Measurements from ENCODE around the gene COL5A2.

Gene COL5A2

GRCh38 chr2:189097934-189098333 lies 81.6 kb downstream of the COL5A2 start:
- no peak for DNase-seq (ENCODE audit: low spot score)

DNA sequence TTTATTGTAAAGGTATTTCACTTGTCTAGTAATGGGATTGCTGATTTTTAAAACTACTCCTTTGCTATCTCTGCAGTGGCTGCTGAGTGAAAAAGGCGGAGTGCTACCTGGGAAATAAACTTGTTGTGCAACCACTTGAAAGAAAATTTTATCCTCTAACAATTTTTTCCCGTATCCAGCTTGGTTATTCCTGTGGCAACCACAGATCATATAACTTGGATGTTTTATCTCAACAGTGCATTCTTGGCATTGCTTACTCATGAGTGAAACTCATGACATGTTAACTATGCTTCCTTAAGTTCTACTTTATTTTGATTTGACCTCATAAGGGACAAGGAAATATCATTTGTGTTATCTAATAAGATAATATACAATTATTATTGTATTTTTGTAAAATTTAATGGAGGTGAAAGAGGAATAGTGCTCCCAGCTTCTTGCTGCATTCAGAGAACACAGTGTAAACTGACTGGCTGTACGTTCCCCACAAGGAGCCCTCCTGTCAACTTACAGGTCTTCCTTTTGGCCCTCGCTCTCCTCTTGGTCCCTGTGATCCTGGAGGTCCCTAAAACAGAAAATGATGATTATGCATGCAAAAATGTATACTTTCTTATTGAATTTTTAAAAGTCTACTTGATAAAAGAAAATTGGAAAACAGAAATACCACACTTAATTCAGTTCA lies 82.7 kb downstream of the COL5A2 start:
- DNase-seq (ENCODE audit: low spot score), result peak; percentile 55

DNA sequence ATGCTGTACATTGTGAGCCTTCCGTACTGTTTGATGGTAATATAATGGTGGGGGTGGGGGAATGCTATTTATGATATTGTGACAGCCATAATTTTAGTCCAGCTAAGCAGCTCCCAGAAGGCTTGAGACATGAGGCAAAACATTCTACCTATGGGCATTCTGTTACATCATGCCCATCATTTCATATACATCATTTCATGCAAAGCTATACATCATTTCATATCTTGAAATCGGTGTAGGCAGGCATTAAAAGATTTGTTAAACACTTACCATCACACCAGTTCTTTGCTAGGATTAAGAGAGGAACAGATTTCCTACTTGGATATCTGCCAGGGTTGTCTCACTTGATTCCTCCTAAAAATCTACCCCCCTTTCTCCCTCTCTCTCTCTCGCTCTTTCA lies 84.5 kb downstream of the COL5A2 start:
- DNase-seq (ENCODE audit: low spot score), result no peak

GRCh38 chr2:189092936-189093335 lies 86.6 kb downstream of the COL5A2 start:
- DNase-seq (ENCODE audit: low spot score), result peak; percentile 73

- DNase-seq (ENCODE audit: low spot score), result no peak
Observed at GRCh38 chr2:189091253-189091652, 88.3 kb downstream of the COL5A2 start.

DNA sequence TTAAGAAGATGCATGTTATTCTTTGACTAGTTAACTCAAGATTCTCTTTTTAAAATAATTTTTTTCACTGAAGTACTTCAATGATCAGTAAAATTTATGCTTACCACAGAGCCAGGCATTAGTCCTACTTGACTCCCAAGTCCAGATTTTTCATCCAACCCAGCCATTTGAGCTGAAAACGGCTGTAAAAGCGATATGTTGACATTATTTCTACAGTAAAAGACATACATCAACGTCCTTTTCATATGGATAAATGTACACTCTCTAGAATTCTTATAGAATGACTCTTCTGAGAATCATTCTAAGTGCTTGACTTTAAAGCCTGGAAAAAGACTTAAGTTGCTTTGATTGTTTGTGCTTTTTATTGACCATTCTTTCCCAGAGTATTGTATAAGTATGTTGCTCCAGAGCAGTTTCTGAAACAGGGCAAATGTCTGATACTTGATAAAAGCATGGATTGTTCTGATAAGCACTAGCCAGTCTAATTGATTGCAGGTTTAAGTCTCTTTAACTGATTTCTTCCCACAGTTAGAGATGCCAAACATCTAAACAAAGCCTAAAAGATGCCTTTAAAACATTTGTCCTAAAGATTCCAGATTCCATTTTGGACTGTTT lies 90.9 kb downstream of the COL5A2 start:
- DNase-seq (ENCODE audit: low spot score), result no peak

- peak; percentile 60 for DNase-seq (ENCODE audit: low spot score)
Observed at GRCh38 chr2:189086710-189087109, 92.9 kb downstream of the COL5A2 start.

- no peak for DNase-seq (ENCODE audit: low spot score)
Observed at GRCh38 chr2:189086250-189086649, 93.3 kb downstream of the COL5A2 start.

DNA sequence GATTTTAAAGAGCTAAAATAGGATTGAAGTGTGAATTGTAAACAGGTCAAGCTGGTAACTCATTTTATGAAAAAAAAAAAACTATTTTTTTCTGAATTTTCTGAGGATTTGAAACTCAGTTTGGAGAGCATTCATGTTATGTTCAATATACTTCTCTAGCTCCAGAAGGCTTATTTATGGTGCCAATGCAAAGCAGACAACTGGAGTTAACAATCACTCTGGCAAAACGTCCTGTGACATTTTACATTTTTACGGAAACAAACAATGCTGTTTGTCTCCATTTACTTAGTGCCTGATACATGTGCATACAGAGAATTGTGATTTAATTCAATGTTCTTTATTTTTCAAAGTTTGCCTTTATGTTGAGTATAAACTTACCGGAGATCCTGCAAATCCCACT lies 96.0 kb downstream of the COL5A2 start:
- no peak for DNase-seq (ENCODE audit: low spot score)

- DNase-seq (ENCODE audit: low spot score), result no peak
Observed at GRCh38 chr2:189083106-189083505, 96.5 kb downstream of the COL5A2 start.

DNA sequence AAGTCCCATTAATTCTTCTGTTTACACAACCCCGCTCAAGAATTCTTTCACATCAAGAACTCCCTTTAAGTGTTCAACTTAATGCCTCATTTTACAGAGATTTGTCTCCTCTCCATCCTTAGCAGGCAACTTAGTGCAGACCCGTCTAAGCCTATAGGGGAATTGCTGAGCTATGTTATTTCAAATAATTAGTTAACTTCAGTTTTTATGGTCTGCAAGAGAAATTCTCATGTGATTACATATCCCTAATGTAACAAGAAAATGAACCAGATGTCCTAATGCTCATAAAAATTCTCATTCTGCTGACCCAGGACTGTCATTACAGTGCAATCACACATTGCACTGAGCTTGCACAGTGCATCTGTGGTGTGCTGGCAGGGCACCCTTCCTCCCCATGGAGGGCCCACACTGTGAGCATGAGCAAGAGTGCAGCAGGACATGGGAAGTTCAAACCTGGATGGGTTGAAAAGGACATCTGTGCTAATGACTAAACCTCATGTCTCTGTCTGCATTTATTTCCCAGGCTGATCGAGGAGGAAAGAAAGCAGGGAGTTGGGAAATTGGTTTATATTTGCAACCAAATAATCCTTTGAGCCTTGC lies 97.1 kb downstream of the COL5A2 start:
- peak; percentile 5 for DNase-seq (ENCODE audit: low spot score)

GRCh38 chr2:189076572-189076971 lies 103.0 kb downstream of the COL5A2 start:
- DNase-seq (ENCODE audit: low spot score), result no peak

DNA sequence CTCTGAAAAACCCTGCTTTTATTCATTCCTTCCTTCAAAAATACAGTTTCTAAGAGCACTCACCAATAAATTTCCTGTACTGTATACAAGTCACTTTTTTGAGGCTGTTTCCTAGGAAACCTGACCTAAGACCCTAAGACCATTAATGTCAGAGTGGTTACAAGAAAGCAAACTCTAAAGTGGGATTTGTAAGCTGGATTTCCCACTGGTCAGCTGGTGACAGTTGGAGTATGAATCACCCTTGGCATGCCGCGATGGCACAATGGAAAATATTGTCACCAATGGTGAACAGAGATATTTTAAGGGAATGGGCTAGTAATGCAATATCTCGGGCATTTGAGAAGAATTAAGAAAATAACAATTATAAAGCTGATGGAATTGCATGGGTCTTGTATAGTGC lies 103.4 kb downstream of the COL5A2 start:
- no peak for DNase-seq (ENCODE audit: low spot score)

DNA sequence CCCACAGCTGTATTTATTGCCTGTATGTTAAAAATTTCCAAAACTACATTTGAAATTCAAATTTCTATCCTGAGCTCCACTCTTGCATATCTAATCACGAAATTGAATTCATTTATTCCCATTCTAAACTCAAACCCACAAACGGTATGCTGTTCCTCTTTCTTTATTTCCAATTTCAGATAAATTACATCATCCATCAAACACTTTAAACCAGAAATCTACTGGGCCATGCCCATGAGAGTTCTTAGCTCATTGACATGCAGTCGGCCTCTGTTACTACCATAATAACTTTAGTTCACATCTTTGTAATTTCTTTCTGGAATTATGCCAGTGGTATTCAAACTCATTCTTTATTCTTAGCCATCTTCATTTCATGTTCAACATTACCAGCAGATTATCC lies 105.1 kb downstream of the COL5A2 start:
- no peak for DNase-seq (ENCODE audit: low spot score)

DNA sequence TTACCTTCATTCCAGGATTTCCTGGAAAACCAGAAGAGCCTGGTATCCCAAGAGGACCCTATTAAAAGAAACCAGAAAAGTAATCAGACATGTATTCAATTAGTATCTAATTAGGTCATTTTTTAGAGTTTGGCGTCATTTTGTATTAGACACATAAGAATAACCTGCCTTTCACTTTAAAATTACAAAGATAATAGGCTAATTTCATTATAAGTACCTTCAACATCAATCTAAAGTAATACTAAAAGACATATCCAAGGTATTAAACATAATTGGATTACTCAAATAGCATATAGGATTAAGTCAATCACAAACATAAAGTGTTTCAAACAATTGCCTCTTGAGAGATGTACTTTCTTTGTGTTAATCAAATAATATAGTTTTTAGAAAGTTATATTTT lies 107.5 kb downstream of the COL5A2 start:
- DNase-seq (ENCODE audit: low spot score), result no peak

DNA sequence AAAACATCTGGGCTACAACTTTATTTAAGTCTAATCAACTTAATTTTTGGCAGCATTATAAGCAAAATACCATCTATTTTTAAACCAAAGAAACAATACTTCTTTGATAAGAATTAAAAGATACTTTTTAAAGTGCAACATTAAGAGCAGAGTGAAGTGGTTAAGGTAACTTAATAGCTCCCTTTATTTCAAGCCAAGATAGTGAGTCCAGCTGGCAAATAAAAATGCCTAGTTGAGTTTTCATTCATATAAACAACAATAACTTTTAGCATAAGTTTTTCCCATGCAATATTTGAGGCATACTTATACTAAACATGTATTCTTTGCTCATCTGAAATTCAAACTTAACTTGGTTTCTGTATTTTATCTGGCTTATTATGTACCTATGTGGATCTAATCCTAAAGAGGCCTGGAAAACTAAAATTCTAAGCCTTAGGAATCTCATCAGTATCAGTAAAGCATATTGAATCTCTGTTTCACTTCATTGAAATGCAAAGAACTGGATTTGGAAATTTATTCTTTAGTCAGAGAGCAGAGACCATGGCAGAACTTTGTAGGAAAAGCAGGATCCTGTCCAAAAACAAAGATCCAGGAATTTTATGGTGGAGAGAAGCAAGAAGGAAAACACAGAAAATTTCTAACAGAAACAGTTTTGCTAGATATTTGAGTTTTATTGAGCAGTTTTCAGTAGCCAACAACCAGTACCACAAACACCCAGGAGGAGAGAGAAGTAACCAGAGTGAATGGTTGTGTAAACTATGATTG lies 109.5 kb downstream of the COL5A2 start:
- no peak for DNase-seq (ENCODE audit: low spot score)

- DNase-seq (ENCODE audit: low spot score), result no peak
Observed at GRCh38 chr2:189066037-189066436, 113.5 kb downstream of the COL5A2 start.

GRCh38 chr2:189060096-189060642 lies 119.4 kb downstream of the COL5A2 start:
- DNase-seq (ENCODE audit: low spot score), result no peak

DNA sequence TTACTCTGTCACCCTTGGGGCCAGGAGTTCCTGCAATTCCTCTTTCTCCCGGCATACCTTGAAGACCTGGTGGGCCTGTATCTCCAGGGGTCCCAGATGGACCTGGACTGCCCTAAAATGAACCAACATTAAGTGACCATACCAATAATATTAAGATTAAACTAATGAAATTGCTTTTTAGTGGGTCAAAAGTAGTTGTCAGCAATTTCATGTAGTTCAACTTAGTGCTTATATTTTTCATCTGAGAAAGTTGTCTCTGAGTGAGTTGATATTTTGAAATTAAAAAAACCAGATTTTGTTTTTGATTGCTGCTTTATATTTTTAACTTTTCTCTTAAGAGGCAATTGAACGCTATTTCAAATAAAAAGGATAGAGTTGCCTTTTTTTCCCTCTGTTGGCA lies 122.2 kb downstream of the COL5A2 start:
- DNase-seq (ENCODE audit: low spot score), result no peak

DNA sequence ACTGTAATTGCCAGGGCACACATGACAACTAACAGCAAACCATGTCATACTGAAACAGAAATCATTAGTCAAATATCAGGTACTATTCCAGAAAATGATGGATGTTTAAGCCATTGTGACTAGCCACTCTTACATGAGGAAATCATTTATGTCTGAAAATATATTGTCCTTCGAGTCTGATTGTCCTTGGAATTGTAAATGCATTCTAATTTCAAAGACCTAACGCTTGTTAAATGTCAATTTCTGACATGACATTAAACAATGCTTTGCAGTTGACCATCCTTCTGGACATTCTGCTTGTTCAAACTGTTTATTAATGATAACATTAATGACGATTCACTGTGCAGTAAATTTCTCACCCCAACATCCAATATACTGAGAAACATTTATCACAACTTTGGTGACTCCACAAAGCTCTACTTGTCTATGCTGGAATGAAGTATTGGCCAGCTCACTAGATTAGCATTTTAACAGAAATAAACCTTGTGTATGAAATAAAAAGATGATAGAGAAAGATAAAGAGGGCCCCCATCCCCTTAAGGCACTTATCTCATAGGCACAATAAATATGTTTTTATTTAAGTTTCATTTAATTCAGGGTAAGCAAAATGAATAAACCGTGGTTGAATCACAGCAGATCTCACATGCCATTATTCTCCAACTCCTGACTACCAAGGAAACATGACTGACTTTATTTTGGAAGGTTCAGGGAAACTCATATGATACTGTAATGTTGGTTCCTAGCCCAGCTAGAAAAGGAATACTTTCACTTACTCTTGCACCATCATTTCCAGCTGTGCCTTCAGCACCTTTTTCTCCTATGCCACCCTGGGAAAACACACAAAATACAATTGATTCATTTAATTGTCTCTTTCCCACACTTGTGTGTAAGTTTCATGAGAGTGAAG lies 123.1 kb downstream of the COL5A2 start:
- no peak for DNase-seq (ENCODE audit: low spot score)

DNA sequence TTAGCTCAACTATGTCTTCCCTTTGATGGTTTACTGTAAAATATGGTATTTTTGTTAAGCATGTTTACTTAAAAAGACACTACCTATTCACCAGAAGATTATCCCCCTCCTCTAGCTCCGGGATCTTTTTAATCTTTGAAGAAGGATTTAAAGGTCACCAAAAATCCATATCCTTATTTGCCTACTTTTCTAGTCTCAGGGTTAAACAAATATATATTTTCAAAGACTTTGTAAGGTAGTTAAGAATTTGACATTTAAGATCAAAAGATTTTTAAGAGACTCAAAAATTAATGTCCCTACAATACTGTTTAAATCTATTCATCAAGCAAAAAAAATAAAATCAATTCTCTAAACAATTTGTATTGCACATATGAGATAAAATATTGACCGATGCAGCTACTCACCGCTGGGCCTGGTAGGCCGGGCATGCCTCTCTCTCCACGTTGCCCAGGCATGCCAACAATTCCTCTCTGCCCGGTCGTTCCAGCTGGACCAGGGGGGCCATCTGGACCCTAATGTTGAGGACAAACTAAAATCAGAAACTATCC lies 129.3 kb downstream of the COL5A2 start:
- no peak for DNase-seq (ENCODE audit: low spot score)

Measured in GM03348 (cell line).